Peyer's patch (tissue), 4 donors: ENCODE results near the gene KIF26B.

Experiments
- POLR2A ChIP-seq, 2 donors: fragments of 450-650 bp; IDR thresholded peaks; one replicate each; pipeline ENCODE4 v1.5.1; 2017; ENCODE audit warnings: antibody characterized with exemption in 2 of 2, mild to moderate bottlenecking in 2 of 2, moderate library complexity in 2 of 2
- TF ChIP-seq, protein P1 (sequence below), 6 experiments: fragments of 450-650 bp in 4 of 6; fragments of 200-600 bp in 2 of 6; sonication (generic) in 1 of 6; IDR thresholded peaks; one replicate each; pipeline ENCODE4 v1.5.1; 2017 to 2019; ENCODE audit warnings: antibody characterized with exemption in 6 of 6, mild to moderate bottlenecking in 3 of 6, moderate library complexity in 1 of 6

DNA sequence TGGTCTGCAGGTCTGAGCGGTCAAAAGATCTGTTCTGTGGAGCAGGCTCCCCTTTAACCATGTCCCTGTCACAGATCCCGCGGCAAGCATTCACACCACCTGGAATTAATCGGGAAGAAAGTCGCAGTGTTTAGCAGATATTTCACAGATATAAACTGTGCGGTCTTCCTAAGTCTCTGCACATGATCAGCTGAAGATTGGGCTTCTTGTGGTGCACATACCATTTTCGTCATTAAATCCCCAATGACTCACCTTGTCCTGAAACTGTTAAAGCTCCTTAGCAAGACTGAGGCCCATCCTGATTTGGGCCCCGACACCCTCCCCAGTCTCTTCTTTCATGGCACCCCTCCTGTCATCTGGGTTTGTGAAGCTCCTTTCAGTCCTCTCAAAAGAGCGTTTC lies 158.8 kb downstream of the KIF26B start:
- TF ChIP-seq, protein P1, sequence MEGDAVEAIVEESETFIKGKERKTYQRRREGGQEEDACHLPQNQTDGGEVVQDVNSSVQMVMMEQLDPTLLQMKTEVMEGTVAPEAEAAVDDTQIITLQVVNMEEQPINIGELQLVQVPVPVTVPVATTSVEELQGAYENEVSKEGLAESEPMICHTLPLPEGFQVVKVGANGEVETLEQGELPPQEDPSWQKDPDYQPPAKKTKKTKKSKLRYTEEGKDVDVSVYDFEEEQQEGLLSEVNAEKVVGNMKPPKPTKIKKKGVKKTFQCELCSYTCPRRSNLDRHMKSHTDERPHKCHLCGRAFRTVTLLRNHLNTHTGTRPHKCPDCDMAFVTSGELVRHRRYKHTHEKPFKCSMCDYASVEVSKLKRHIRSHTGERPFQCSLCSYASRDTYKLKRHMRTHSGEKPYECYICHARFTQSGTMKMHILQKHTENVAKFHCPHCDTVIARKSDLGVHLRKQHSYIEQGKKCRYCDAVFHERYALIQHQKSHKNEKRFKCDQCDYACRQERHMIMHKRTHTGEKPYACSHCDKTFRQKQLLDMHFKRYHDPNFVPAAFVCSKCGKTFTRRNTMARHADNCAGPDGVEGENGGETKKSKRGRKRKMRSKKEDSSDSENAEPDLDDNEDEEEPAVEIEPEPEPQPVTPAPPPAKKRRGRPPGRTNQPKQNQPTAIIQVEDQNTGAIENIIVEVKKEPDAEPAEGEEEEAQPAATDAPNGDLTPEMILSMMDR (IDR thresholded peaks at IDR 0.05), result no peak
- no peak for TF ChIP-seq POLR2A (IDR thresholded peaks at IDR 0.05)
